Vagina (tissue), 2 donors: ENCODE results near the gene UBE2G2. TPM values are rescaled to one million over a fixed set of nuclear protein-coding genes. Genes with fewer than 3 reads are reported as not detected.

Experiments
- DNase-seq, 2 donors: peaks; one replicate each; pipeline ENCODE4 v3.0.0-alpha.2; 2017; ENCODE audit errors: extremely low spot score in 2 of 2
- H3K27ac ChIP-seq: fragments of 200-600 bp; sonication (generic); one replicate; pipeline ENCODE4 v1.5.1; 2019
- H3K27me3 ChIP-seq: fragments of 200-600 bp; sonication (generic); one replicate; pipeline ENCODE4 v1.5.1; 2019
- H3K36me3 ChIP-seq, 2 donors: fragments of 200-600 bp; sonication (generic); one replicate each; pipeline ENCODE4 v1.5.1; 2017 to 2019
- H3K4me1 ChIP-seq: fragments of 200-600 bp; sonication (generic); one replicate; pipeline ENCODE4 v1.5.1; 2019
- H3K4me3 ChIP-seq, 2 donors: fragments of 200-600 bp; sonication (generic); 1 replicate in 1 of 2; 2 replicates in 1 of 2; pipeline ENCODE4 v1.5.1; 2016 to 2019
- H3K9me3 ChIP-seq: fragments of 200-600 bp; sonication (generic); one replicate; pipeline ENCODE4 v1.5.1; 2019
- CTCF ChIP-seq, 3 experiments: fragments of 450-650 bp in 2 of 3; fragments of 200-600 bp in 1 of 3; sonication (generic) in 1 of 3; IDR thresholded peaks; one replicate each; pipeline ENCODE4 v1.5.1; 2017 to 2019; ENCODE audit warnings: antibody characterized with exemption in 3 of 3, mild to moderate bottlenecking in 2 of 3, moderate library complexity in 2 of 3
- POLR2A ChIP-seq, 2 donors: fragments of 450-650 bp; IDR thresholded peaks; one replicate each; pipeline ENCODE4 v1.6.1; 2017; ENCODE audit warnings: antibody characterized with exemption in 2 of 2, mild to moderate bottlenecking in 2 of 2, moderate library complexity in 2 of 2
- POLR2AphosphoS5 ChIP-seq, 2 donors: sonication (generic); formaldehyde crosslinking; IDR thresholded peaks; one replicate each; pipeline ENCODE4 v1.9.0; 2017; ENCODE audit warnings: antibody characterized with exemption in 2 of 2, mild to moderate bottlenecking in 2 of 2, low read depth in 1 of 2; ENCODE audit not compliant: insufficient read depth in 1 of 2
- intact Hi-C: fragments of 100-400 bp; cut with DNase I; formaldehyde crosslinking; loops from one replicate; pipeline ENCODE4 v1.15.1; 2023
- total RNA-seq: library from RNA; depleted of rRNA; stranded (reverse); fragments of >200 nt; gene quantifications from one replicate; pipeline ENCODE4 v1.2.3, GENCODE V29; 2016

The UBE2G2 gene
- total RNA-seq, 1 donor from 2014 or later: 96.5 TPM

GRCh38 chr21:44820851-44821250 is 19.2 kb upstream of the UBE2G2 start:
- Histone ChIP-seq H3K27ac (no peak overlapping the region), H3K36me3 (no peaks in the 10 kb centered on the region)

GRCh38 chr21:44819283-44820243 is 17.9 kb upstream of the UBE2G2 start:
- DNase-seq: no peak
- intact Hi-C loops: loop anchor here (5.0 kb wide), 1 partner anchor 53 kb away; the partner anchor contains the start of gene PTTG1IP
- Histone ChIP-seq H3K36me3 (no peaks in the 10 kb centered on the region), H3K4me1 (peaks cover 36% of the 10 kb centered on the region), H3K4me3 (no peak overlapping the region), H3K9me3 (peaks cover 6% of the 10 kb centered on the region), H3K27ac (no peak overlapping the region), H3K27me3 (no peaks in the 10 kb centered on the region)
- TF ChIP-seq POLR2AphosphoS5 (IDR thresholded peaks at IDR 0.05; ENCODE audit: insufficient read depth in 1 of 2, low read depth in 1 of 2): no peak
- no peak for TF ChIP-seq CTCF (IDR thresholded peaks at IDR 0.05)
- no peak for TF ChIP-seq POLR2A (IDR thresholded peaks at IDR 0.05)

More at GRCh38 chr21:44820851-44821250, 19.2 kb upstream of the UBE2G2 start:
- intact Hi-C loops: no loop called here
- TF ChIP-seq CTCF (IDR thresholded peaks at IDR 0.05): no peak
- no peak for TF ChIP-seq POLR2A (IDR thresholded peaks at IDR 0.05)
- TF ChIP-seq POLR2AphosphoS5 (IDR thresholded peaks at IDR 0.05; ENCODE audit: insufficient read depth in 1 of 2, low read depth in 1 of 2): no peak
- Histone ChIP-seq H3K27me3 (no peaks in the 10 kb centered on the region), H3K4me3 (no peak overlapping the region), H3K4me1 (peaks cover 23% of the 10 kb centered on the region), H3K9me3 (peaks cover 6% of the 10 kb centered on the region)
- no peak for DNase-seq

GRCh38 chr21:44818640-44819011 is 17.0 kb upstream of the UBE2G2 start:
- H3K4me1 ChIP-seq: peaks cover 37% of the 10 kb centered on the region
- intact Hi-C loops: loop anchor here (5.0 kb wide), 1 partner anchor 54 kb away; the partner anchor contains the start of gene PTTG1IP
- H3K27me3 ChIP-seq: no peaks in the 10 kb centered on the region
- peak overlapping the region; percentile 85 to 94 for H3K4me3 ChIP-seq
- peak overlapping the region; percentile 94 for H3K27ac ChIP-seq
- peaks cover 6% of the 10 kb centered on the region for H3K9me3 ChIP-seq
- peaks cover 0 to 3% of the 10 kb centered on the region in 2 donors for H3K36me3 ChIP-seq
- TF ChIP-seq POLR2AphosphoS5 (IDR thresholded peaks at IDR 0.05; ENCODE audit: insufficient read depth in 1 of 2, low read depth in 1 of 2) (no peak), POLR2A (IDR thresholded peaks at IDR 0.05) (no peak), CTCF (IDR thresholded peaks at IDR 0.05) (no peak)
- DNase-seq: no peak

GRCh38 chr21:44817914-44818639 is 16.5 kb upstream of the UBE2G2 start, which contains the start of gene SUMO3:
Gene SUMO3, minus strand, starts transcription at chr21:44818062. Its CDS starts 94 bp downstream, at chr21:44817968.
- intact Hi-C loops: loop anchor here (5.0 kb wide), 1 partner anchor 54 kb away; the partner anchor contains the start of gene PTTG1IP
- peaks cover 37% of the 10 kb centered on the region for H3K4me1 ChIP-seq
- peak in 1 of 2 donors; percentile 90 for TF ChIP-seq POLR2A (IDR thresholded peaks at IDR 0.05)
- TF ChIP-seq CTCF (IDR thresholded peaks at IDR 0.05): no peak
- TF ChIP-seq POLR2AphosphoS5 (IDR thresholded peaks at IDR 0.05; ENCODE audit: insufficient read depth in 1 of 2, low read depth in 1 of 2): peak in 1 of 2 donors; percentile 29

More at GRCh38 chr21:44817914-44818639, 16.5 kb upstream of the UBE2G2 start, which contains the start of gene SUMO3:
- H3K9me3 ChIP-seq: peaks cover under 1% of the 10 kb centered on the region
- H3K27me3 ChIP-seq: no peaks in the 10 kb centered on the region
- peaks cover 0 to 9% of the 10 kb centered on the region in 2 donors for H3K36me3 ChIP-seq
- peak within 1 kb of the TSS; percentile 85 to 94 for H3K4me3 ChIP-seq
- H3K27ac ChIP-seq: peak within 1 kb of the TSS; percentile 94
- no peak for DNase-seq
